ENCODE data around the gene SYS1.

Gene SYS1

DNA sequence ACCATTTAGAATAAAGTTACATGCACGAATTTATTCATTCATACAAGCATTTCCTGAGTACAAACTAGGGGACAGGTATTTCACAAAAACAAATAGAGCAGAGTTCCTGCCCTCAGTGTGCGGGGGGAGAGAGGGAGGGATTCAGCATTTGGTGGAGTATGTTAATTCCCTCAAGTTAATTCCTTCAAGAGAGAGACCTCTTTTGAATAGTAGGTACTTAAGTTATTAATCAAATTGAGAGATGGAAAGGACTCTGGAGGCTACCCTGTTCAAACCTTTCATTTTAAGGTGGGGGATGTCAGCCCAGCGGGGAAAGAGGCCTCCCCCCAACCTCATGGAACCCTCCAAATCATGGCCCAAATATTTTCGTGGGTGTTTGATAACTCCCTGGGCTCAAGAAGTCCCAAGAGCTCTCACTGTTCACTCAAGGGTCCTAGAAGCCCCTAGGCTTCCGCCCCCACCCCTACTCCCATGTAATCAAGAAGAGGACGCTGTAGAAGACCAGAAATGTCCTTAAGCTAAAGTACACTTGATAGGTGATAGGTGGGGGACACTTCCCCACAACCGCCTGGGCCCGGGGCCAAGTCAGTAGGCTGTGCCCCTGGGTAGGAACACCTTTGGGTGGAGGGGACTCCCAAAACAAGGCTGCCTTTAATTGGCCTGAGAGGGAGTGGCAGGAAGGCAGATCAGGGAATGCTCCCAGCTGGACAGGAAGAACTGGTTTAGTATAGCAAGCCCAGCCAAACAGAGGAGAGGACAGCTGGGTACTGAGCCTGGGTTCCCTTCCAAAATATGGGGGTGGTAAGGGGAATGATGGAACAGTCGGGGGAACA lies 17.6 kb upstream of the SYS1 start:
- Histone ChIP-seq H3K27ac (no peak overlapping the region), H3K4me1 (peaks cover 50% of the 10 kb centered on the region), H3K9me3 (ENCODE audit: control insufficient read depth, low read length) (no peaks in the 10 kb centered on the region), H3K36me3 (ENCODE audit: control insufficient read depth, insufficient read depth, low read length) (no peaks in the 10 kb centered on the region), H3K79me2 (no peaks in the 10 kb centered on the region), H3K27me3 (ENCODE audit: control insufficient read depth, insufficient read depth, low read length) (no peaks in the 10 kb centered on the region), H3K9ac (no peak overlapping the region), H3K4me3 (ENCODE audit: low read depth, low read length) (peak overlapping the region; percentile 23), H2AFZ (no peak overlapping the region), H3K4me2 (ENCODE audit: low read length) (peak overlapping the region; percentile 28)
- TF ChIP-seq, protein P1, sequence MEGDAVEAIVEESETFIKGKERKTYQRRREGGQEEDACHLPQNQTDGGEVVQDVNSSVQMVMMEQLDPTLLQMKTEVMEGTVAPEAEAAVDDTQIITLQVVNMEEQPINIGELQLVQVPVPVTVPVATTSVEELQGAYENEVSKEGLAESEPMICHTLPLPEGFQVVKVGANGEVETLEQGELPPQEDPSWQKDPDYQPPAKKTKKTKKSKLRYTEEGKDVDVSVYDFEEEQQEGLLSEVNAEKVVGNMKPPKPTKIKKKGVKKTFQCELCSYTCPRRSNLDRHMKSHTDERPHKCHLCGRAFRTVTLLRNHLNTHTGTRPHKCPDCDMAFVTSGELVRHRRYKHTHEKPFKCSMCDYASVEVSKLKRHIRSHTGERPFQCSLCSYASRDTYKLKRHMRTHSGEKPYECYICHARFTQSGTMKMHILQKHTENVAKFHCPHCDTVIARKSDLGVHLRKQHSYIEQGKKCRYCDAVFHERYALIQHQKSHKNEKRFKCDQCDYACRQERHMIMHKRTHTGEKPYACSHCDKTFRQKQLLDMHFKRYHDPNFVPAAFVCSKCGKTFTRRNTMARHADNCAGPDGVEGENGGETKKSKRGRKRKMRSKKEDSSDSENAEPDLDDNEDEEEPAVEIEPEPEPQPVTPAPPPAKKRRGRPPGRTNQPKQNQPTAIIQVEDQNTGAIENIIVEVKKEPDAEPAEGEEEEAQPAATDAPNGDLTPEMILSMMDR (IDR thresholded peaks at IDR 0.05), result no peak

DNA sequence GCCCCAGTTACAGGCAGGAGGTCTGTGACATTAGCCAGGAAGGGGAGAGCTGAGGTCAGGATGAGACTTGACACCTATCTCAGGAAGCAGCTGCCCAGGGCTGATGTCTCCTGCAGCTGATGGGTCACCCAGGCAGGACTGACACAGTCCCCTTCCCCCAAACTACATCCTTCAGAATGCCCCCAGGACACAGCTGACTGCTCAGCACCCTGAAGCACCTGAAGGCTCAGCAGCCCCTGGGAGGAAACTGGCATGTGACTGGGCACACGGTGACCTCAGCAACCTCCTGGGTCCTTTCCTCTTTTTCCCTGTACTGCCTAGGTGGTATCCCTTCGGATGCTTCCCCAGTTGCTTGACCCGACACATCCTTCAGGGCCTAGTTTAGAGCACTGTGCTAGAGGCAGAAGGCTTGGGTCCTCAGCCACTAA lies 16.7 kb upstream of the SYS1 start:
- H3K27ac ChIP-seq, result no peak overlapping the region
- H3K4me1 ChIP-seq, result peaks cover 42% of the 10 kb centered on the region
- no peak overlapping the region for H3K9ac ChIP-seq
- H3K4me3 ChIP-seq (ENCODE audit: low read depth, low read length), result peak overlapping the region; percentile 75
- no peaks in the 10 kb centered on the region for H3K79me2 ChIP-seq
- no peak overlapping the region for H2AFZ ChIP-seq
- H3K27me3 ChIP-seq (ENCODE audit: control insufficient read depth, insufficient read depth, low read length), result no peaks in the 10 kb centered on the region
- H3K4me2 ChIP-seq (ENCODE audit: low read length), result peak overlapping the region; percentile 28
- H3K9me3 ChIP-seq (ENCODE audit: control insufficient read depth, low read length), result no peaks in the 10 kb centered on the region
- H3K36me3 ChIP-seq (ENCODE audit: control insufficient read depth, insufficient read depth, low read length), result no peaks in the 10 kb centered on the region
- TF ChIP-seq, protein P1 (IDR thresholded peaks at IDR 0.05), result no peak

DNA sequence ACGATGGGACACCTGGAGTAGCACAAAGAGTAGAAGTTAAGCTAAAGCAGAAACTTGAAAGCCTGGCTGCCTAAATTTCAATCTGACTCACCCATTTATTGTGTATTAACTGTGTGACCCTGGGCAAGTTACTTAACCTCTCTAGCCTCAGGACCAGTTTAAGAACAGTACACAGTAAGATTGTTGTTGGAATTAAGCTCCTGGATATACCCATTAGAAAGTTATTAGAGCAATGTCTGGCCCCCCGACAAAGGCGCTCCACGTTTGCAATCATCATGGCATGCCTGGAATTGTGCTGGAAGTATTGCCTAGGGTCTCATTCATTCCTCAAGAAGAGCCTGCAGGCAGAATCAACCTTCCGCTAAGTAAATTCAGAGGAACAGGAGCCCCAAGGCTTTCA lies 16.1 kb upstream of the SYS1 start:
- Histone ChIP-seq H2AFZ (no peak overlapping the region), H3K79me2 (no peaks in the 10 kb centered on the region), H3K4me2 (ENCODE audit: low read length) (peak overlapping the region; percentile 92), H3K4me3 (ENCODE audit: low read depth, low read length) (peak overlapping the region; percentile 75), H3K36me3 (ENCODE audit: control insufficient read depth, insufficient read depth, low read length) (no peaks in the 10 kb centered on the region), H3K9ac (no peak overlapping the region), H3K27me3 (ENCODE audit: control insufficient read depth, insufficient read depth, low read length) (no peaks in the 10 kb centered on the region), H3K27ac (no peak overlapping the region), H3K4me1 (peaks cover 36% of the 10 kb centered on the region), H3K9me3 (ENCODE audit: control insufficient read depth, low read length) (no peaks in the 10 kb centered on the region)
- TF ChIP-seq, protein P1 (IDR thresholded peaks at IDR 0.05), result no peak

DNA sequence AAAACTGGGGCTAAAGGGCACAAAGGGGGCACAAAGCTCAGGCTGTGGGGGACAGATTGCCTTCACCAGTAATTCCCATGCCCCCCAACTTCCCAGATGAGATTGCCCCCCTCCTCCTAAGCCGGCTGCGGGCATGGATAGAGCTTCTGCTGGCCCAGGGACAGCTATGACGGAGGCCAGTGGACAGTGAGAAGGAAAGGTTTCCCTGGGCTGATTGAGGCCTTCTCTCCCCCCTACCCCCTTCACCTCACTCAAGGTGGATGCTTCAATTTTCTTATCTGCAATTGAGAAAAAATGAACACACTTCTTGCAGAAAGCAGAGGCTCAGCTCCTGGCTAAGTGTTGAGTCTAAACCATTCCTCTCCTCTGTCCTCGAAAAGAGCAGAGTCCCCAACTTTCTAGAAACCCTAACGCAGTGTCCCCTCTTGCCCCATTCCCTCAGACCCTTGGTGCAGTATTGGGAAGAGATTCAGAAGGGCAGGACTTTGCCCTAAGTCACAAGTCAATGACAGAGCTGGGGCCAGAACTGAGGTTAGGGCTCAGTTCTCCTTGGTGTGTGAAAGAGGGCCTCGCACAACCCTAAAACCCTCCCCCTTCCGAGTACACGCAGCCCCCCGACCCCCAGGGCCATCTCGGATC lies 15.5 kb upstream of the SYS1 start:
- peak overlapping the region; percentile 87 for H2AFZ ChIP-seq
- peak overlapping the region; percentile 56 for H3K9ac ChIP-seq
- peaks cover 31% of the 10 kb centered on the region for H3K4me1 ChIP-seq
- peak overlapping the region; percentile 34 for H3K27ac ChIP-seq
- H3K4me2 ChIP-seq (ENCODE audit: low read length), result peak overlapping the region; percentile 92
- H3K9me3 ChIP-seq (ENCODE audit: control insufficient read depth, low read length), result no peaks in the 10 kb centered on the region
- no peaks in the 10 kb centered on the region for H3K79me2 ChIP-seq
- no peaks in the 10 kb centered on the region for H3K27me3 ChIP-seq (ENCODE audit: control insufficient read depth, insufficient read depth, low read length)
- no peaks in the 10 kb centered on the region for H3K36me3 ChIP-seq (ENCODE audit: control insufficient read depth, insufficient read depth, low read length)
- peak overlapping the region; percentile 75 for H3K4me3 ChIP-seq (ENCODE audit: low read depth, low read length)
- TF ChIP-seq, protein P1 (IDR thresholded peaks at IDR 0.05), result no peak
